ENCODE results near the gene LSM5.

The LSM5 gene

GRCh38 chr7:32462977-32463376 is 27.2 kb downstream of the LSM5 start:
- H3K4ac ChIP-seq (ENCODE audit: low read depth, low read length): no peak overlapping the region
- H3K36me3 ChIP-seq (ENCODE audit: control insufficient read depth in 1 of 2, insufficient read depth in 2 of 2, low read length in 2 of 2): no peaks in the 10 kb centered on the region
- WGBS (ENCODE audit: extremely low coverage, insufficient coverage, insufficient read length): no CpG with 5 or more reads among the region's 1 CpG

GRCh38 chr7:32462451-32462850 is 27.7 kb downstream of the LSM5 start:
- Histone ChIP-seq H2BK12ac (ENCODE audit: low read length) (no peak overlapping the region), H3K9ac (ENCODE audit: low read length) (no peak overlapping the region)
- no peak for DNase-seq

More at GRCh38 chr7:32462977-32463376, 27.2 kb downstream of the LSM5 start:
- Histone ChIP-seq H3K4me3 (ENCODE audit: low read depth, low read length) (no peak overlapping the region), H2AK5ac (ENCODE audit: low read length) (no peak overlapping the region), H2AFZ (ENCODE audit: insufficient read depth, low read length, poor library complexity) (no peak overlapping the region), H3K9ac (ENCODE audit: low read length) (no peak overlapping the region), H3K4me1 (ENCODE audit: control insufficient read depth in 1 of 2, insufficient read depth in 2 of 2, low read length in 2 of 2) (no peaks in the 10 kb centered on the region), H3K9me3 (ENCODE audit: insufficient read depth, low read depth, low read length) (peaks cover under 1% of the 10 kb centered on the region), H2BK12ac (ENCODE audit: low read length) (no peak overlapping the region), H3K14ac (ENCODE audit: low read length) (no peak overlapping the region), H4K8ac (ENCODE audit: low read depth, low read length) (no peak overlapping the region), H3K18ac (ENCODE audit: low read length) (no peak overlapping the region), H4K91ac (ENCODE audit: low read depth, low read length) (no peak overlapping the region), H3K27ac (ENCODE audit: low read depth, low read length) (no peak overlapping the region), H2BK120ac (ENCODE audit: insufficient read depth, low read length, poor library complexity) (no peak overlapping the region), H3K4me2 (ENCODE audit: low read length) (no peak overlapping the region), H3K27me3 (ENCODE audit: insufficient read depth, low read length) (no peaks in the 10 kb centered on the region), H2BK5ac (ENCODE audit: low read depth, low read length, poor library complexity) (no peak overlapping the region), H3K23ac (ENCODE audit: low read length) (no peak overlapping the region), H3K79me2 (ENCODE audit: control insufficient read depth, insufficient read depth, low read length, poor library complexity) (no peaks in the 10 kb centered on the region), H3K79me1 (ENCODE audit: low read length) (no peaks in the 10 kb centered on the region), H4K12ac (ENCODE audit: low read depth, low read length) (no peak overlapping the region)
- DNase-seq: no peak

GRCh38 chr7:32461484-32461883 is 28.7 kb downstream of the LSM5 start:
- no CpG with 5 or more reads among the region's 2 CpGs for WGBS (ENCODE audit: extremely low coverage, insufficient coverage, insufficient read length)
- Histone ChIP-seq H2BK120ac (ENCODE audit: insufficient read depth, low read length, poor library complexity) (no peak overlapping the region), H3K4me1 (ENCODE audit: control insufficient read depth in 1 of 2, insufficient read depth in 2 of 2, low read length in 2 of 2) (no peaks in the 10 kb centered on the region)

More at GRCh38 chr7:32462451-32462850, 27.7 kb downstream of the LSM5 start:
- Histone ChIP-seq H3K4me2 (ENCODE audit: low read length) (no peak overlapping the region), H3K79me1 (ENCODE audit: low read length) (no peaks in the 10 kb centered on the region), H4K8ac (ENCODE audit: low read depth, low read length) (no peak overlapping the region), H3K18ac (ENCODE audit: low read length) (no peak overlapping the region), H3K27me3 (ENCODE audit: insufficient read depth, low read length) (no peaks in the 10 kb centered on the region), H2BK120ac (ENCODE audit: insufficient read depth, low read length, poor library complexity) (no peak overlapping the region), H2BK5ac (ENCODE audit: low read depth, low read length, poor library complexity) (no peak overlapping the region), H3K79me2 (ENCODE audit: control insufficient read depth, insufficient read depth, low read length, poor library complexity) (no peaks in the 10 kb centered on the region), H2AK5ac (ENCODE audit: low read length) (no peak overlapping the region), H3K9me3 (ENCODE audit: insufficient read depth, low read depth, low read length) (peaks cover 1% of the 10 kb centered on the region), H3K14ac (ENCODE audit: low read length) (no peak overlapping the region), H4K91ac (ENCODE audit: low read depth, low read length) (no peak overlapping the region), H3K36me3 (ENCODE audit: control insufficient read depth in 1 of 2, insufficient read depth in 2 of 2, low read length in 2 of 2) (no peaks in the 10 kb centered on the region), H4K12ac (ENCODE audit: low read depth, low read length) (no peak overlapping the region), H3K23ac (ENCODE audit: low read length) (no peak overlapping the region), H3K4ac (ENCODE audit: low read depth, low read length) (no peak overlapping the region), H3K4me3 (ENCODE audit: low read depth, low read length) (no peak overlapping the region), H3K27ac (ENCODE audit: low read depth, low read length) (no peak overlapping the region), H2AFZ (ENCODE audit: insufficient read depth, low read length, poor library complexity) (no peak overlapping the region), H3K4me1 (ENCODE audit: control insufficient read depth in 1 of 2, insufficient read depth in 2 of 2, low read length in 2 of 2) (no peaks in the 10 kb centered on the region)

GRCh38 chr7:32459788-32460187 is 30.4 kb downstream of the LSM5 start:
- Histone ChIP-seq H3K23ac (ENCODE audit: low read length) (no peak overlapping the region), H3K9me3 (ENCODE audit: insufficient read depth, low read depth, low read length) (peaks cover 1% of the 10 kb centered on the region), H3K79me2 (ENCODE audit: control insufficient read depth, insufficient read depth, low read length, poor library complexity) (no peaks in the 10 kb centered on the region), H2AFZ (ENCODE audit: insufficient read depth, low read length, poor library complexity) (no peak overlapping the region), H3K4me1 (ENCODE audit: control insufficient read depth in 1 of 2, insufficient read depth in 2 of 2, low read length in 2 of 2) (no peaks in the 10 kb centered on the region), H3K4ac (ENCODE audit: low read depth, low read length) (no peak overlapping the region), H3K9ac (ENCODE audit: low read length) (no peak overlapping the region), H3K79me1 (ENCODE audit: low read length) (no peaks in the 10 kb centered on the region), H4K12ac (ENCODE audit: low read depth, low read length) (no peak overlapping the region), H2AK5ac (ENCODE audit: low read length) (no peak overlapping the region), H3K36me3 (ENCODE audit: control insufficient read depth in 1 of 2, insufficient read depth in 2 of 2, low read length in 2 of 2) (no peaks in the 10 kb centered on the region), H2BK120ac (ENCODE audit: insufficient read depth, low read length, poor library complexity) (no peak overlapping the region), H3K27ac (ENCODE audit: low read depth, low read length) (no peak overlapping the region), H3K27me3 (ENCODE audit: insufficient read depth, low read length) (no peaks in the 10 kb centered on the region), H3K18ac (ENCODE audit: low read length) (no peak overlapping the region), H2BK12ac (ENCODE audit: low read length) (no peak overlapping the region), H2BK5ac (ENCODE audit: low read depth, low read length, poor library complexity) (no peak overlapping the region), H3K4me2 (ENCODE audit: low read length) (no peak overlapping the region), H4K8ac (ENCODE audit: low read depth, low read length) (no peak overlapping the region), H4K91ac (ENCODE audit: low read depth, low read length) (no peak overlapping the region), H3K4me3 (ENCODE audit: low read depth, low read length) (no peak overlapping the region), H3K14ac (ENCODE audit: low read length) (no peak overlapping the region)
- WGBS (ENCODE audit: extremely low coverage, insufficient coverage, insufficient read length): no CpG with 5 or more reads among the region's 2 CpGs
- no peak for DNase-seq

More at GRCh38 chr7:32461484-32461883, 28.7 kb downstream of the LSM5 start:
- H3K14ac ChIP-seq (ENCODE audit: low read length): no peak overlapping the region
- no peak overlapping the region for H2AK5ac ChIP-seq (ENCODE audit: low read length)
- H4K8ac ChIP-seq (ENCODE audit: low read depth, low read length): no peak overlapping the region
- H3K79me1 ChIP-seq (ENCODE audit: low read length): no peaks in the 10 kb centered on the region
- no peak overlapping the region for H4K91ac ChIP-seq (ENCODE audit: low read depth, low read length)
- H3K27me3 ChIP-seq (ENCODE audit: insufficient read depth, low read length): no peaks in the 10 kb centered on the region
- H4K12ac ChIP-seq (ENCODE audit: low read depth, low read length): no peak overlapping the region
- H2AFZ ChIP-seq (ENCODE audit: insufficient read depth, low read length, poor library complexity): no peak overlapping the region
- H3K23ac ChIP-seq (ENCODE audit: low read length): no peak overlapping the region
- H3K9ac ChIP-seq (ENCODE audit: low read length): no peak overlapping the region
- no peak overlapping the region for H3K4ac ChIP-seq (ENCODE audit: low read depth, low read length)
- peaks cover 1% of the 10 kb centered on the region for H3K9me3 ChIP-seq (ENCODE audit: insufficient read depth, low read depth, low read length)
- H3K4me2 ChIP-seq (ENCODE audit: low read length): no peak overlapping the region
- no peaks in the 10 kb centered on the region for H3K36me3 ChIP-seq (ENCODE audit: control insufficient read depth in 1 of 2, insufficient read depth in 2 of 2, low read length in 2 of 2)
- DNase-seq: no peak
- no peak overlapping the region for H3K4me3 ChIP-seq (ENCODE audit: low read depth, low read length)
- no peak overlapping the region for H2BK12ac ChIP-seq (ENCODE audit: low read length)
- no peak overlapping the region for H3K18ac ChIP-seq (ENCODE audit: low read length)
- no peaks in the 10 kb centered on the region for H3K79me2 ChIP-seq (ENCODE audit: control insufficient read depth, insufficient read depth, low read length, poor library complexity)
- H2BK5ac ChIP-seq (ENCODE audit: low read depth, low read length, poor library complexity): no peak overlapping the region
- no peak overlapping the region for H3K27ac ChIP-seq (ENCODE audit: low read depth, low read length)

Data from trophoblast cell (in vitro differentiated cells and primary cell).